ENCODE results near the gene CHN2.

Gene CHN2

GRCh38 chr7:29340696-29341095, 146.1 kb downstream of the CHN2 start:
- no peak for DNase-seq

GRCh38 chr7:29341156-29341555, 146.6 kb downstream of the CHN2 start:
- no peak for DNase-seq

GRCh38 chr7:29342761-29343160, 148.2 kb downstream of the CHN2 start:
- no peak for DNase-seq

GRCh38 chr7:29343399-29343798, 148.8 kb downstream of the CHN2 start:
- DNase-seq: no peak

GRCh38 chr7:29344334-29344978, 149.9 kb downstream of the CHN2 start:
- DNase-seq: no peak

GRCh38 chr7:29345590-29345989, 151.0 kb downstream of the CHN2 start:
- DNase-seq: no peak

GRCh38 chr7:29346231-29346978, 151.8 kb downstream of the CHN2 start:
- no peak for DNase-seq

GRCh38 chr7:29349362-29349761, 154.8 kb downstream of the CHN2 start:
- DNase-seq: no peak

GRCh38 chr7:29350351-29350750, 155.8 kb downstream of the CHN2 start:
- no peak for DNase-seq

GRCh38 chr7:29352041-29352440, 157.5 kb downstream of the CHN2 start:
- no peak for DNase-seq

- no peak for DNase-seq
These were observed 159.2 kb downstream of the CHN2 start for GRCh38 chr7:29353810-29354209.

- DNase-seq: no peak
These were observed 159.8 kb downstream of the CHN2 start for GRCh38 chr7:29354340-29354739.

- DNase-seq: no peak
These were observed 160.8 kb downstream of the CHN2 start for GRCh38 chr7:29355388-29355787.

- no peak for DNase-seq
These were observed 162.1 kb downstream of the CHN2 start for GRCh38 chr7:29356631-29357030.

- no peak for DNase-seq
These were observed 165.0 kb downstream of the CHN2 start for GRCh38 chr7:29359482-29360093.

GRCh38 chr7:29360633-29361625, 166.4 kb downstream of the CHN2 start:
- DNase-seq: no peak

GRCh38 chr7:29362380-29362779, 167.8 kb downstream of the CHN2 start:
- no peak for DNase-seq

- DNase-seq: no peak
These were observed 169.3 kb downstream of the CHN2 start for GRCh38 chr7:29363636-29364425.

- DNase-seq: no peak
These were observed 170.1 kb downstream of the CHN2 start for GRCh38 chr7:29364661-29365060.

- DNase-seq: no peak
These were observed 170.8 kb downstream of the CHN2 start for GRCh38 chr7:29365423-29365822.

GRCh38 chr7:29367784-29368183, 173.2 kb downstream of the CHN2 start:
- DNase-seq: no peak

- no peak for DNase-seq
These were observed 175.4 kb downstream of the CHN2 start for GRCh38 chr7:29369909-29370488.

Data from T-helper 9 cell (primary cell).